NAMALWA (cell line): ENCODE data around the gene CDKL4.
"Not testable (repeated sequence)": the region's sequence is repeated elsewhere in the genome, so short reads cannot be mapped to it uniquely, and the experiment has no call there.

Experiments used
- DNase-seq: peaks from one replicate; pipeline ENCODE4 v3.0.0-alpha.2; 2015; ENCODE audit warnings: low spot score

Gene CDKL4

DNA sequence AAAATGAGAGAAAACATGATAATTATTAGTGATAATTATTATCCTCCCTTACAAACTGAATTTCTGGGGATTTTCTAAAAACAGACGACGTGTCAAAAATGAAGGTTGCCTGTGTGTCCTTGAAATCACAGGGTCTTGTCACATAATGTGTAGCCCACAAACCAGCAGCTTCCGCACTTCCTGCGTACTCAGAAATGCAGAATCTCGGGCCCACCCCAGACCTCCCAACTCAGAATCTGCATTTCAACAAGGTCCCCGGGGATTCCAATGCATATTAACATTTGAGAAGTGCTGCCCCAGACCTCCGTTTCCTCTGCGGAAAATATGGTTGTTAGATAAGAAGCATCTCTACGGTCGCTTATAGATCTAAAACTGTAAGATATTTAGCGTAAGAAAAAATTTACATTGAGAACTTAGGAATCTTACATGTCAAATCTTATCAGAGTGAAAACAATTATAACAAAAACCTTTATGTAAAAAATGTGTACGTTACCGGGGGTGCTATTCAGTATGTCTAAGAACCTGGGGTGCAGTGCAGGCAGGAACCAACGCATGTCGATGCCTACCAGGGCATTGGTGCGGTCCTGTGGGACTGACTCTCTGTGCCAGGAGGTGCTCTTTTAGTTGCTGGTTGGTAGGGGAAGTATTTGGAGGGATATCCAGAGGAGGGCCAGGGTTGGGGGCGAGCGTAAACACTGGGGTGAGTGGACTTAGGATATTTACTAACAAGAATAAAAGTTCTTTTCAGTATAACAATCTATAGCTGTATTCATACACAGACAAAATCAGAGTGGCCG lies 15.2 kb downstream of the CDKL4 start:
- no peak for DNase-seq

DNA sequence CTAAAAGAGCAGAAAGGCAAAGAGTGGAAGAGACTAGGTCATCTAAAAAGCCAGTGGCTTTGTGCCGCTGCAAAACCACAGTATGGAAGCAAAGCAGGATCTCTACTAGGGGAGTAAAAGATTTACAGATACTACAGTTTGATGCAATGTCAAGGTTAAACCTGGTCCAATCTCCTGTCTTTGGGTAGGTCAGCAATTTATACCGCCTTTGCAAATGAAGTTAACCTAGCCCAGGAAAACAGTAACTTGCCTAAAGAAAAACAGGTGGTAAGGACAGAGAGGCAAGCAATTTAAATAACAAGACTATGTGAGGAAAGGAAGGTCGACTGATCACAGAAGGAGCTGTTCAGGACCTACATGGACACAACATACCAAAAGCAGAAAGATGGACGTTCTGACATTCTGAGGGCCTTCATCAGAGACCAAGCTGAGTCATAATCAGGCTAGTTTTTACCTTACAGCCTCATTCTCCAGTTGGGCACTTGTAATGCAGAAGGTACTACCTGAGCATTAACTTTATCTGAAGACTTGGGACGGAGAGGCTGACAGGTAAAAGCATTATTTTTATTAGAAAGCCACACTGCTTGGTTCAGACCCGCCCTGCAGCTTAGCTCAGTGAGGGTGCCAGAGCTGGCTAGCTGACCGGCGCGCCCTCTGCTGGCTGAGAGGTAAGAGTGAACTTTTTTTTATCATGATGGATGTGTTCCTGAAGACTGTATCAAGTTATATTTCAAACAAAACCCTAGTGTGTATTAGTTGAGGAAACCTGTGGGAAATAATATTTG lies 15.9 kb downstream of the CDKL4 start:
- DNase-seq, result peak; percentile 82

GRCh38 chr2:39225567-39225966 lies 18.2 kb downstream of the CDKL4 start:
- no peak for DNase-seq

DNA sequence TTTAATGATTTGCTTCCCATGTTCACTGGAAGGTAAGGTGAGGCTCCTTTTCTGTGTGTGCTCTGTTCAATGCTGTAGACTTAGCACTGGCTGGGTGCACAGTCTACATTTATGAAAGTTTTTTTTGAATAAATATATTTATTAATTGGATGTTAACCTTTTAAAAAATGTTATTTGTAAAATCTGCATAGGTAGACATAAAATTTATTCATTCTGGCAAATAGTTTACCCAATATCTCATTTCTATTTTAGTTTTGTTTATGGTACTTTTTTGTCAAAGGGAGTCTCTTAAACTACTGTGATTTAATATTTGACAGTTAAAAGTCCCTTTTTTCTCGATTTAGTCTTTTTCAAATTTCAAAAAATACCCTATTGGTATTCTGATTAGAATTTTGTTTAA lies 19.9 kb downstream of the CDKL4 start:
- DNase-seq, result no peak

- no peak for DNase-seq
Observed at GRCh38 chr2:39221459-39221858, 22.3 kb downstream of the CDKL4 start.

GRCh38 chr2:39220136-39220535 lies 23.6 kb downstream of the CDKL4 start:
- no peak for DNase-seq

DNA sequence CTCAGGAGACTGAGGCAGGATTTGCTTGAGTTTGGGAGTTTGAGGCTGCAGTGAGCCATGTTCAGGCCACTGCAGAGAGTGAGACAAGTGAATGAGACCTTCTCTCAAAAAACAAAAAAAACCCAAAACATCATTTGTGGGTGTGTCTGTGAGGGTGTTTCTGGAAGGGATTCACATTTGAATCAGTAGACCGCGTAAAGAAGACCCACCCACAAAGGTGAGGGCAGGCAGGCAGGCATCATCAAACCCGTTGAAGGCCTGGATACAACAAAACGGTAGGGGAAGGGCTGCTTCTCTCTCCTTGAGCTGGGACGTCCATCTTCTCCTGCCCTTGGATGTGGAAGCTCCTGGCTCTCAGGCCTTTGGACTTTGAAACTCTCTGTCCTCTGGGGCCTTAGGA lies 25.4 kb downstream of the CDKL4 start:
- DNase-seq, result no peak

- DNase-seq, result no peak
Observed at GRCh38 chr2:39217192-39217550, 26.6 kb downstream of the CDKL4 start.

DNA sequence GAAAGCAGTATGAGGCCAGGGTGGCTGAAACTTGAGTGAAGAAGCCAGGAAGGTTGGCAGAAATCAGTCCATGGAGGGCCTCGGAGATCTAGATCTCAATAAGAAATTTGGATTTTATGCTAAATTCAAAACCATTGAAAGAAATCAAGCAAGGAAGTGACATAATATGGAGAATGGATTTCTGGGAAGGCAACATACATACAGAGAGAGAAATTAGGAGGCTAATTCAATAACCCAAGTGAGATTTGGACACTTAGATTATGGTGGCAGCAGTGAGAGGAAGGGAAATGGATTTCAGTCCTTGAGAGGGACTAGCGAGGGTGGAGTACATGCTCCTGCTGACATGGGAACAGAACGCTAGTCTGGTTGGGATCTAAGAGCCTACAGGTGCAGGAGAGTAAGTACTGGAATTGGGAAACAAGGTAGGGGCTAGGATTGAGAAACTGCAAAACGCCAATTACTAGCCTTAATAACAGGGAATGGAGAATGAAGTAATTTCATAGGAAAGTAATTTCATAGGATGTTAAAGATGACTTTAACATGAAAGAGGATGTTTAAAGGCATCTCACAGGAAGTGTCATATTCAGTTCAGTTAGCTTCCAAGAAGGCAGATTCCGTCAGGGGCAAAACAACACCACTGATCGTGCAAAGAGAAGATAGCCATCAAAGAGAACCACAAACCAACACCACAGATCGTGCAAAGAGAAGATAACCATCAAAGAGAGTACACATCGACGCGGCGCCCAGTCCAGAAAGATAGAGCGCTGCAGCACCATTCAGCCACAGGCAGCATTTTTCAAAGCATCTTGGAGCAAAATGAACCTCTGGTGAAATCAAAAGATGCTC lies 27.2 kb downstream of the CDKL4 start:
- no peak for DNase-seq

DNA sequence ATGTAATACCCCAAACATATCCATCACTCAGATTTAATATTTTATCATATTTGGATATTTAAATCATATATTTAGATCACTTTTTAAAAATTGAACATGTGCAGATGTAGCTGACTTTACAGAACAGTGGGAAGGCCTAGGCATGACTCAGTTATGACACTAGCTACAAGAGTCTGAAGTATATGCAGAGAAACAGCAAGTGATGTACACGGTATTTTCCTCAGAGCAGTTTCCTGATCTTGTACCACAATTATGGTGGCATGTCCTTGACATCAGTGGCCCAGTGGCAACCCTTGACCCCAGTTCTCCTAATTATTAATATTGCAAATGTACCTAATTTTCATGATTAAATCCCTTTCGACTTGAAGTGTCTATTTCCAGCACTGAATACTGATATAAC lies 28.2 kb downstream of the CDKL4 start:
- no peak for DNase-seq

DNA sequence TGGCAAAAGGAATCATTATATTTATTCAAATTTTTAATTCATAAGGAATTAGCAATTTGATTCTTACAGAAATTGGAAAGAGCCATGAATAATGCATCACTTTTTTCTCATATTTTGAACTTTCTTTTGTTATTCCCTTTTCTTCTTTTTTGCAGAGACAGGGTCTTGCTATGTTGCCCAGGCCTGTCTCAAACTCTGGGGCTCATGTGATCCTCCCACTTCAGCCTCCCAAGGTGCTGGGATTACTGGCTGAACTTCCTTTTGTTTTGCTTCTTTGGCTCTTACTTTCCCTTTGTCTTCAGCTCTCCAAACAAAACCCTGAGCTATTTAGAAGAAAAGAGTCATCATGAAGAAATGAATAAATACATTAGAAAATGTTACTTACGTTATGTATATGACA lies 30.8 kb downstream of the CDKL4 start:
- no peak for DNase-seq

DNA sequence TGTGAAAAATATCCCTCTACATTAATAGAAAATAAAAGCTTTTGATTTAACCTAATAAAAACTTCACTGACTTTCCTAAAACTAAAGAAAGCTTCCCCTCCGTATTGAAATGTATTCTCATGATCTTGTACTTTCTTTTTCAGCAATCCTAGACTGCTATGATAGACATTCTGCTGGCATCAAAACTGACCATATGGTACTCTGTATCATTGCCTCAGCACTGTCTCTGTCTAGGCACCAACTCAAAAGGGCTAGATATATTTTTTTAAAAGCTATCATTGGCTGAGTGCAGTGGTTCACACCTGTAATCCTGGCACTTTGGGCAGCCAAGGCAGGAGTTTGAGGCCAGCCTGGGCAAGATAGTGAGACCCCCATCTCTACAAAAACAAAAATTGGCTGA lies 32.9 kb downstream of the CDKL4 start:
- no peak for DNase-seq

GRCh38 chr2:39203382-39203781 lies 40.4 kb downstream of the CDKL4 start:
- DNase-seq, result no peak

- no peak for DNase-seq
Observed at GRCh38 chr2:39202639-39203369, 41.0 kb downstream of the CDKL4 start.

GRCh38 chr2:39197003-39197402 lies 46.8 kb downstream of the CDKL4 start:
- DNase-seq, result not testable (repeated sequence)

DNA sequence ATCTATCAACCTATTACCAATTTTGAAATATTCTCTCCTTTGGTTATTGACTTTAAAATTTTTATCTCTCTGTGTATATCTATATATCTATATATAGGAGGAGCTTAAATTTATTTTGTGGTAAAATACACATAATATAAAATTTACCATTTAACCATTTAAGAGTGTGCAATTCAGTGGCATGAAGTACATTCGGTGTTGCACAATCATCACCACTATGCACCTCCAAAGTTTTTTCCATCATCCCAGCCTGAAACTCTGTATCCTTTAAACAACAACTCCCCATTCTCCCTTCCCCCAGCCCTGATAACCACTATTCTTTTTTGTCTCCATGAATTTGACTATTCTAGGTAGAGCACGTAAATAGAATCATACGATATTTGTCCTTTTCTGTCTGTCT lies 49.1 kb downstream of the CDKL4 start:
- DNase-seq, result no peak

DNA sequence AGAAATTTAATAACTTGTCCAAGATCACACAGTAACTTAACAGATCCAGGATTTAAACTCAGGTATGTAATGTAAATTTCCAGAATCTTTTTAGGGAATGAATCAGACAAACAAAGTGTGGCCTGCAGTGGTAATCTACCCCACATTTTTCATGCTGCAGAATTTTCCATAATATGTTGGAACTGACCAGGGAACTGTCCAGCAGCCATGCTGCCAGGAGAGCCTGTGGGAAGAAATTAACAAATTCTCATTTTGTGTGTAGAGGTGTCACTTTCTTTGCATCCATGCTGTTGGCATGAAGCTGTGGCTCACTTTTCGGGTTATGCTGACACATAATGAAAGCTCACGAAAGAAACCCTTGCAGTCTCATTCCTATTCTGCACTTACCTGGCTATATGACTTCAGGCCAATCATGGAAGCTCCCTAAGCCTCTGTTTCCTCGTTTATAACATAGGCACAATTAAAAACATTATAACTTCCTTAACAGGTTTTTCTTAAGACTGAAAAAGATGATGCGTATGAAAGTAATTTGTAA lies 54.7 kb downstream of the CDKL4 start:
- DNase-seq, result no peak

GRCh38 chr2:39183673-39184072 lies 60.1 kb downstream of the CDKL4 start:
- no peak for DNase-seq

- no peak for DNase-seq
Observed at GRCh38 chr2:39181297-39181696, 62.5 kb downstream of the CDKL4 start.

GRCh38 chr2:39179974-39180960 lies 63.5 kb downstream of the CDKL4 start:
- no peak for DNase-seq
